Mucosa of descending colon (tissue), 3 donors: ENCODE measurements around the gene METTL17. TPM values are rescaled to one million over a fixed set of nuclear protein-coding genes. Genes with fewer than 3 reads are reported as not detected.

Experiments
- ATAC-seq: fragments of 200-7000 bp; cut with Tn5 transposase; one replicate; pipeline ENCODE4 v1.9.1; 2020; ENCODE audit warnings: mild to moderate bottlenecking, moderate library complexity
- DNase-seq, 3 donors: peaks; one replicate each; pipeline ENCODE4 v3.0.0-alpha.2; 2020
- H3K36me3 ChIP-seq: fragments of 200-600 bp; one replicate; pipeline ENCODE4 v1.8.0; 2021; ENCODE audit warnings: low read depth, mild to moderate bottlenecking
- H3K4me1 ChIP-seq: fragments of 200-600 bp; one replicate; pipeline ENCODE4 v1.8.0; 2021; ENCODE audit warnings: low read depth, mild to moderate bottlenecking
- H3K4me3 ChIP-seq: fragments of 200-600 bp; one replicate; pipeline ENCODE4 v1.8.0; 2021; ENCODE audit warnings: mild to moderate bottlenecking
- H3K9me3 ChIP-seq: fragments of 200-600 bp; one replicate; pipeline ENCODE4 v1.8.0; 2021; ENCODE audit warnings: mild to moderate bottlenecking
- CTCF ChIP-seq: fragments of 200-600 bp; IDR thresholded peaks from one replicate; pipeline ENCODE4 v1.8.0; 2022; ENCODE audit warnings: antibody characterized with exemption, mild to moderate bottlenecking
- intact Hi-C, 2 donors: fragments of 100-400 bp; cut with DNase I in 1 of 2; cut with micrococcal nuclease in 1 of 2; formaldehyde crosslinking; loops; one replicate each; pipeline versions ENCODE4 v1.11.0 to v1.11.1; 2022; cut with DNase I, micrococcal nuclease
- total RNA-seq, 3 donors: library from RNA; stranded (reverse); fragmentation: NEBNext Ultra II Directional in 2 of 3; extraction: Animal tissue kit (Norgen Biotek cat#: 25700) in 2 of 3; gene quantifications; one replicate each; pipeline versions ENCODE4 v1.2.1 to v1.2.4, GENCODE V29; 2021 to 2023
- donor health status: DM: no; HTN: no; CAD: no; lungs with moderate emphysema.
- donor health status: DM: no; HTN: no; CAD: no.
- donor health status: DM: no; HTN: yes; CAD: no.

The METTL17 gene
- total RNA-seq, 3 donors from 2014 or later = 61.1 to 87.3 (median 73.1) TPM

GRCh38 chr14:20969336-20969735 is 20.4 kb upstream of the METTL17 start:
- Histone ChIP-seq H3K36me3 (no peaks in the 10 kb centered on the region), H3K4me3 (no peak overlapping the region), H3K4me1 (peaks cover 2% of the 10 kb centered on the region), H3K9me3 (no peaks in the 10 kb centered on the region)
- DNase-seq = no peak
- intact Hi-C loops = no loop called here
- no peak for TF ChIP-seq CTCF
- ATAC-seq = no peak

GRCh38 chr14:20970647-20970982 is 19.2 kb upstream of the METTL17 start:
- Histone ChIP-seq H3K4me1 (peaks cover 2% of the 10 kb centered on the region), H3K4me3 (no peak overlapping the region), H3K36me3 (no peaks in the 10 kb centered on the region), H3K9me3 (no peaks in the 10 kb centered on the region)
- ATAC-seq (no peak), DNase-seq (no peak)
- intact Hi-C loops = loop anchor here in 1 of 2 donors (10.0 kb wide), 1 partner anchor 116 kb away; no protein-coding TSS in a partner anchor
- no peak for TF ChIP-seq CTCF

GRCh38 chr14:20970983-20971704 is 18.6 kb upstream of the METTL17 start:
- intact Hi-C loops = loop anchor here in 1 of 2 donors (10.0 kb wide), 1 partner anchor 116 kb away; no protein-coding TSS in a partner anchor
- peak; percentile 98 for ATAC-seq
- DNase-seq = peak; percentile 77 to 86 (median 85)
- Histone ChIP-seq H3K4me3 (no peak overlapping the region), H3K4me1 (peaks cover 2% of the 10 kb centered on the region), H3K9me3 (no peaks in the 10 kb centered on the region), H3K36me3 (no peaks in the 10 kb centered on the region)
- TF ChIP-seq CTCF = peak; percentile 82

GRCh38 chr14:20971705-20972021 is 18.1 kb upstream of the METTL17 start:
- ATAC-seq (peak; percentile 35), DNase-seq (no peak)
- TF ChIP-seq CTCF = no peak
- intact Hi-C loops = loop anchor here in 1 of 2 donors (10.0 kb wide), 1 partner anchor 117 kb away; no protein-coding TSS in a partner anchor
- Histone ChIP-seq H3K4me3 (no peak overlapping the region), H3K9me3 (no peaks in the 10 kb centered on the region), H3K36me3 (no peaks in the 10 kb centered on the region), H3K4me1 (peaks cover 2% of the 10 kb centered on the region)

GRCh38 chr14:20973501-20973900 is 16.3 kb upstream of the METTL17 start:
- no peak for TF ChIP-seq CTCF
- no peak overlapping the region for H3K4me3 ChIP-seq
- H3K9me3 ChIP-seq = no peaks in the 10 kb centered on the region
- no peaks in the 10 kb centered on the region for H3K36me3 ChIP-seq
- DNase-seq (no peak), ATAC-seq (no peak)
- H3K4me1 ChIP-seq = peaks cover 2% of the 10 kb centered on the region
- intact Hi-C loops = loop anchor here in 1 of 2 donors (10.0 kb wide), 1 partner anchor 119 kb away; no protein-coding TSS in a partner anchor
